Keratinocyte (primary cell): ENCODE data around the gene CS. TPM values are rescaled to one million over a fixed set of nuclear protein-coding genes. Genes with fewer than 3 reads are reported as not detected.

Source experiments
- DNase-seq: peaks from one replicate; pipeline ENCODE4 v3.0.0-alpha.2; 2011; ENCODE audit warnings: low read depth, missing footprints, low spot score
- FAIRE-seq: peaks from 2 replicates; lab custom pipeline; 2011; peaks lifted over from hg19 to GRCh38; lab: Jason Lieb, UNC
- H2AFZ ChIP-seq: 2 replicates; pipeline ENCODE4 v1.6.0; 2012; ENCODE audit warnings: low read length, control low read depth, inconsistent platforms; ENCODE audit not compliant: control insufficient read depth
- H3K27ac ChIP-seq: 2 replicates; pipeline ENCODE4 v1.5.1; 2011; ENCODE audit warnings: low read length; ENCODE audit not compliant: control insufficient read depth, insufficient read depth
- H3K27me3 ChIP-seq: 3 replicates; pipeline ENCODE4 v1.6.0; 2011; ENCODE audit warnings: low read length; ENCODE audit not compliant: control insufficient read depth, insufficient read depth; ENCODE audit errors: extremely low read depth
- H3K36me3 ChIP-seq, 2 experiments: 2 replicates in 1 of 2; 3 replicates in 1 of 2; pipeline ENCODE4 v1.5.1; 2011; ENCODE audit warnings: low read length in 2 of 2, mild to moderate bottlenecking in 1 of 2; ENCODE audit not compliant: control insufficient read depth in 2 of 2, insufficient read depth in 2 of 2; ENCODE audit errors: extremely low read depth in 1 of 2
- H3K4me1 ChIP-seq: 3 replicates; pipeline ENCODE4 v1.5.1; 2011; ENCODE audit warnings: low read length; ENCODE audit not compliant: control insufficient read depth, insufficient read depth; ENCODE audit errors: extremely low read depth
- H3K4me2 ChIP-seq: 3 replicates; pipeline ENCODE4 v1.6.0; 2011; ENCODE audit warnings: low read depth, low read length; ENCODE audit not compliant: control insufficient read depth, insufficient read depth; ENCODE audit errors: extremely low read depth
- H3K4me3 ChIP-seq, 3 experiments: fragments of 200-600 bp in 1 of 3; sonication (generic) in 1 of 3; 2 replicates in 2 of 3; 3 replicates in 1 of 3; pipeline ENCODE4 v1.5.1; 2011 to 2016; ENCODE audit warnings: low read length in 3 of 3, mild to moderate bottlenecking in 3 of 3, control low read depth in 2 of 3, inconsistent platforms in 1 of 3, low read depth in 1 of 3, mixed read lengths in 1 of 3, mixed run types in 1 of 3, moderate library complexity in 1 of 3; ENCODE audit not compliant: control insufficient read depth in 2 of 3, insufficient read depth in 2 of 3; ENCODE audit errors: extremely low read depth in 1 of 3
- H3K79me2 ChIP-seq: 2 replicates; pipeline ENCODE4 v1.6.0; 2012; ENCODE audit warnings: low read length; ENCODE audit not compliant: control insufficient read depth, insufficient read depth
- H3K9ac ChIP-seq: 3 replicates; pipeline ENCODE4 v1.6.0; 2011; ENCODE audit warnings: low read length; ENCODE audit not compliant: control insufficient read depth, insufficient read depth; ENCODE audit errors: extremely low read depth
- H3K9me1 ChIP-seq: 3 replicates; pipeline ENCODE4 v1.6.0; 2011; ENCODE audit warnings: low read length; ENCODE audit not compliant: control insufficient read depth, insufficient read depth; ENCODE audit errors: extremely low read depth
- H3K9me3 ChIP-seq: 2 replicates; pipeline ENCODE4 v1.5.1; 2012; ENCODE audit warnings: low read depth, low read length; ENCODE audit not compliant: control insufficient read depth
- H4K20me1 ChIP-seq: 3 replicates; pipeline ENCODE4 v1.6.0; 2011; ENCODE audit warnings: low read length; ENCODE audit not compliant: control insufficient read depth, insufficient read depth; ENCODE audit errors: extremely low read depth
- CTCF ChIP-seq, 3 experiments: IDR thresholded peaks in 1 of 3; conservative IDR thresholded peaks in 1 of 3; optimal IDR thresholded peaks in 1 of 3; 2 replicates in 2 of 3; 3 replicates in 1 of 3; pipeline versions ENCODE3 to v1.5.1; 2011; ENCODE audit warnings: low read length in 3 of 3, mild to moderate bottlenecking in 3 of 3, moderate library complexity in 2 of 3, control low read depth in 1 of 3, inconsistent platforms in 1 of 3; ENCODE audit not compliant: insufficient read depth in 2 of 3; ENCODE audit errors: extremely low read depth in 1 of 3
- EZH2 ChIP-seq: IDR thresholded peaks from one replicate; pipeline ENCODE4 v1.6.1; 2012; ENCODE audit warnings: inconsistent platforms, mild to moderate bottlenecking, low read length, moderate library complexity
- dilution Hi-C: fragments of 300-500 bp; cut with MboI; formaldehyde crosslinking; loops from one replicate; pipeline ENCODE4 v1.7.0; 2020; ENCODE audit warnings: low sequenced_read_pairs; ENCODE audit not compliant: extremely low pct_ligation_motif_present
- polyA plus RNA-seq, 5 experiments: library from polyadenylated mRNA; depleted of rRNA in 3 of 5; stranded (reverse) in 3 of 5; stranded (forward) in 1 of 5; unstranded in 1 of 5; fragments of >200 nt; gene quantifications; 1 replicate in 1 of 5; 2 replicates in 3 of 5; 3 replicates in 1 of 5; pipeline versions ENCODE4 v1.2.1 to v1.2.3, GENCODE V29; 2011 to 2012; ENCODE audit warnings: missing spikeins in 2 of 5, low read depth in 1 of 5, low replicate concordance in 1 of 5

CS gene
- polyA plus RNA-seq, 1 donor (not counting 4 experiments of a cell fraction or from before 2014, with no cell fraction given), result 105 TPM

- FAIRE-seq (no peak), DNase-seq (no peak)
- H3K4me3 ChIP-seq, result no peak overlapping the region
- peaks cover 20% of the 10 kb centered on the region for H3K79me2 ChIP-seq
- TF ChIP-seq EZH2, result no peak
- TF ChIP-seq CTCF (optimal IDR thresholded peaks at IDR 0.05 in 1 of 3, IDR thresholded peaks at IDR 0.05 in 1 of 3, conservative IDR thresholded peaks at IDR 0.05 in 1 of 3; ENCODE audit: extremely low read depth in 1 of 3, insufficient read depth in 2 of 3, low read length in 3 of 3), result no peak
- no peaks in the 10 kb centered on the region for H4K20me1 ChIP-seq
- H3K9me1 ChIP-seq, result no peaks in the 10 kb centered on the region
- H2AFZ ChIP-seq, result no peak overlapping the region
- H3K36me3 ChIP-seq, result peaks cover 54 to 55% of the 10 kb centered on the region in 2 experiments
- no peak overlapping the region for H3K4me2 ChIP-seq
- H3K27me3 ChIP-seq, result no peaks in the 10 kb centered on the region
- no peak overlapping the region for H3K9ac ChIP-seq
- dilution Hi-C loops, result no loop called here
- H3K4me1 ChIP-seq, result no peaks in the 10 kb centered on the region
- no peak overlapping the region for H3K27ac ChIP-seq
- no peaks in the 10 kb centered on the region for H3K9me3 ChIP-seq
Observed at GRCh38 chr12:56248711-56249110, 51.4 kb downstream of the CS start.

GRCh38 chr12:56247923-56248322 is 52.2 kb downstream of the CS start:
- H3K9me1 ChIP-seq, result no peaks in the 10 kb centered on the region
- H3K9ac ChIP-seq, result no peak overlapping the region
- no peaks in the 10 kb centered on the region for H3K27me3 ChIP-seq
- peaks cover 48 to 54% of the 10 kb centered on the region in 2 experiments for H3K36me3 ChIP-seq
- H3K4me3 ChIP-seq, result no peak overlapping the region
- H3K79me2 ChIP-seq, result peaks cover 13% of the 10 kb centered on the region
- H3K4me2 ChIP-seq, result no peak overlapping the region
- no peaks in the 10 kb centered on the region for H4K20me1 ChIP-seq
- TF ChIP-seq EZH2, result no peak
- TF ChIP-seq CTCF (optimal IDR thresholded peaks at IDR 0.05 in 1 of 3, IDR thresholded peaks at IDR 0.05 in 1 of 3, conservative IDR thresholded peaks at IDR 0.05 in 1 of 3; ENCODE audit: extremely low read depth in 1 of 3, insufficient read depth in 2 of 3, low read length in 3 of 3), result no peak
- H2AFZ ChIP-seq, result no peak overlapping the region
- H3K9me3 ChIP-seq, result no peaks in the 10 kb centered on the region
- FAIRE-seq (no peak), DNase-seq (no peak)
- H3K4me1 ChIP-seq, result no peaks in the 10 kb centered on the region
- no peak overlapping the region for H3K27ac ChIP-seq
- dilution Hi-C loops, result no loop called here
